GM21526 (cell line): Measurements from ENCODE around the gene RPTOR.

ENCODE experiments used
- ATAC-seq: cut with Tn5 transposase; IDR thresholded peaks from one replicate; pipeline ENCODE4 v1.9.1; 2021; ENCODE audit warnings: moderate library complexity; ENCODE audit not compliant: unreplicated experiment, low FRiP score

RPTOR gene

DNA sequence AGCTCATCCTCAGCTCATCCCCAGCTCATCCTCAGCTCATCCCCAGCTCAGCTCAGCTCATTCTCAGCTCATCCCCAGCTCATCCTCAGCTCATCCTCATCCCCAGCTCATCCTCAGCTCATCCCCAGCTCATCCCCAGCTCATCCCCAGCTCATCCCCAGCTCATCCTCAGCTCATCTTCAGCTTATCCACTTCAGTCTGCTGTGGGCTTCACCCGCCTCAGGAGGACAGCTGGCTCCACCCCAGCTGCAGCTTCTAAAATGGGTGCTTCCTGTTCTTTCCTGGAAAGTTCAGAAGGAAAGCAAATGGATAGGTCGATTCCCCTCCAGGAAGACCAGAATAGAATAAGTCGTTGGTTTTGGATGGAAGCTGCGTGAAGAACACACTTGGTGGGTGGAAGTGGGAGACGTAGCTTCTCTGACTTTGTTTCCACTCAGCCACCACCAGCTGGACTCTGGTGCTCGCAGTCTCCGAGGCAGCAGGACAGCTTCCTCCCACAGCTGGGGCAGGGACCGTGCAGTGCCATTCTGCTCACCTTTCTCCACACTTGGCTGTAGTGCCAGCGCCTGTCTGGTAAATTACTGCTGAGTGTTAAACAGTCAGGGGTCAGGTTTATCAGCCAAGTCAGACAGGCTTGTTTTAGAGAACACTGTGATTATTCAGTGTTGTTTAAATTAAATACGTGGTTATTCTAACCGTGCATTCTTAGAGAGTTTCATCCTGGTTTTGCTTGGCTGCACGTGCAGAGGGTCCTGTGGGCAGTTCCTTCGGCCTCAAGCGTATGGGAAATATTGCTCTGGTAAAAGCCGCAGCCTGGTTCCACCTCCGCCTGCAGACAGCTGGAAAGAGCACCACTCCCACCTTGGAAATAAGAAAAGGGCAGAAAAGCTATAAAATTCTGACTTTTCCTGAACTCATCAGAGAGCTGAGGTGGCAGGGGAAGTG lies 386.0 kb downstream of the RPTOR start:
- ATAC-seq = no peak

- ATAC-seq = no peak
Observed at GRCh38 chr17:80931421-80932265, 387.0 kb downstream of the RPTOR start.

DNA sequence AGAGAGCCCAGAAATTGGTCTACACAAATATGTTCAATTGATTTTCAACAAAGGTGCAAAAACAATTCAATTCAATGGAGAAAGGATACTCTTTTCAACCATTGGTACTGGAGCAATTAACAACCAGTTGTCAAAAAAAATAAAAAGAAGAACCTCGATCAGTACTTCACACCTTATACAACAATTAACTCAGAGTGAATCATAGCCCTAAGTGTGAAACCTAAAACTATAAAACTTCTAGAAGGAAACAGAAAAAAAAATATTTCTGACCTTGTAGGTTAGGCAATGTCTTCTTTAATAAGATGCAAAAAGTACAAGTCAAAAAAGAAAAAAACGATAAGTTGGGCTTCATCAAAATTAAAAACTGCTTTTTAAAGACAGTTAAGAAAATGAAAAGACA lies 390.9 kb downstream of the RPTOR start:
- ATAC-seq = no peak

GRCh38 chr17:80936218-80936617 lies 391.6 kb downstream of the RPTOR start:
- ATAC-seq = no peak

- no peak for ATAC-seq
Observed at GRCh38 chr17:80936723-80937122, 392.1 kb downstream of the RPTOR start.

- no peak for ATAC-seq
Observed at GRCh38 chr17:80937462-80938381, 393.1 kb downstream of the RPTOR start.

DNA sequence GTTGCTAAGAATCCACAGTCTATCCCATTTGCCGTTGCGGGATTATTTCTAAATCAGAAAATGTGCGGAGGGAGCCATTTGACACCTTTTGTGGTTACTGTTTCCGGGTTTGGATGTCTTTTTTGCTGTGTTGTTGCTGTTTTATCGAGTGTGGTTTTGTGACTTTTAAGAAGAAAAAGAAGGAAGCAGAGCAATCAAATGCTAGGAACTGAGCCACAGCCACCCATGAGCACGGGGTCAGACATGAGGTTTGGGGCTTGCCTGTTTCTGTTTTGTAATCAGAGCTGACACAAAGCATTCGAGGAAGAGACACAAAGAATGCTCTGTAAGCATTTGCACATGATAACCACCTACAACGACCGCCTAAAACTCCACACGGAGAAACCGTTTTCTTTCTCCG lies 393.9 kb downstream of the RPTOR start:
- no peak for ATAC-seq

DNA sequence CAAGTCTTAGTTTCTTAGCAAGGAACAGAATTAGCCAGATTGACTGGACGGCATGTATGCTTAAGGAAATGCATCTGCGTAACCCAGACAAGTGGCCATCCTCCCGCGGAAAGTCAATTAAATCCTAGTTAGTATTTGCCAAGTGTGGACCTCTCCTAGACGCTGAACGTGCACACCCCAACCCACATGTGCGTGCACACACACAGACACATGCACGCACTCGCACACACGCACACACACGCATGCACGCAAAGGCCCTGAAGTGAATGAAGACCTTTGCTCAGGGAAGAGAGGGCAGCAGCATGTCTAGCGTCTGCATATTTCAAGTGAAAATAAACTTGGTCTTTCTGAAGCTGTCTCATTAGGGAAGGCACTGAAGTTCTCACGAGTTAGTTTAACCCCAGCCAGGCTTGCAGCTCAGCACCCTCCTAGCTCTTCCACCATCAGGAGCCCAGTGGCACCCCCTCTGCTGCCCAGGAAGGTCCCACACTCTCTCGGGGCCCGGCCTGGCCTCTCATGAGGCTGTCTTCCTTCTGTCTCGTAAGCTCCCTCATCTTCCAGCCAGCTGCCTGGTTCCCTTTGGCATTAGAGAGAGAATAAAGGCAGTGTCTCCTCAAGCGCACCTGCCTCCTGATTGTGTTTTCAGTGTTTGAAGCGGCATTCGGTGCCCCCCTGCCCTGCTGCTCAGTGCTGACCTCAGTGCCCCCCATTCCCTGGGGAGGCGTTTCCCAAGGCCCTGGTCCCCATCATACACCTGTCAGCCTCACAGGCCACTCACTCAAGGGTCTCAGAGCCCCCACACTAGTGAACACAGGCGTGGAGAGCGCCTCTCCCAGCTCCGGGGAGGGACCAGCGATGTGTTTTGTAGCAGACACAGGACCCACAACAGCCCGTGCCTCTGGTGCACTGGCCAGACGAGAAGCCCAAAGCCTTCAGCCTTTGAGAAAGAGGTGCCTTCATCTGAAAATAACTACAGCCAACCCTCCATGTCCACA lies 394.8 kb downstream of the RPTOR start:
- no peak for ATAC-seq

DNA sequence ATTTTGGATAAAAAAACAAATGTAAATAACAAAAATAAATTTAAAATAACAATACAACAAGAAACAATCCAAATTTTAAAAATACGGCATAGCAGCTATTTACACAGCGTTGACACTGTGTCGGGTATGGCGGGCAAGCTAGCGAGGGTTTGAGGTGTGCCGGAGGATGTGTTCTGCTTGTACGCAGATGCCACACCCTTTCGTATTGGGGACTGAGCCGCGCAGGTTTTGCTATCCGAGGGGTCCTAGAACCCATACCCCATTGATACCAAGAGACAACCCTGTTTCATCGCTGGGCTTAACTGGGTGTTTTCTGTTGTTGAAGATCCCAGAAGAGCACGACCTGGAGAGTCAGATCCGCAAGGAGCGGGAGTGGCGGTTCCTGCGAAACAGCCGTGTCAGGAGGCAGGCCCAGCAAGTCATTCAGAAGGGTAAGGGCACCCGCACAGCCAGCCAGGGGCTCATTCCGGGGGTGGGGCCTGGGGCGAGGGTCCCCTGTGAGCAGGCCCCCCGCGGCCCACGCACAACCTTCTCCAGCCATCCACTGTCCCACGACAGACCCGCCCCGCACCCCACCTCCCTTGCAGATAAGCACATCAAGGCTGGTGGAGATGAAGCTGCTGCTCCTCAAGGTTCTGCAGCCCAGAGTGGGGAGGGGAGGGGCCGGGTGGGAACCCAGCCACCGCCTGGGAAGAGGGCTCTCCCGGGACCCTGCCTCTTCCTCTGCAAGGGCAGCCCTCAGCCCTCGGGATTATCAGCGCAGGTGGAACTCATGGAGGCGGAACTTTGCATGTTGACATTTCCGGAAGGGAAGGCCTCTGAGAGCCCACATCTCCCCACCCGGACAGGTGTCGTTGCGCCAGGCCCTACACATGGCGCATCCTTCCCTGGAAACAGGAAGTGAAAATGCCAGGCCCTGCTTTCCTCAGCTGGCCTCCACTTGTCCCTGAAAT lies 395.8 kb downstream of the RPTOR start:
- ATAC-seq = no peak

DNA sequence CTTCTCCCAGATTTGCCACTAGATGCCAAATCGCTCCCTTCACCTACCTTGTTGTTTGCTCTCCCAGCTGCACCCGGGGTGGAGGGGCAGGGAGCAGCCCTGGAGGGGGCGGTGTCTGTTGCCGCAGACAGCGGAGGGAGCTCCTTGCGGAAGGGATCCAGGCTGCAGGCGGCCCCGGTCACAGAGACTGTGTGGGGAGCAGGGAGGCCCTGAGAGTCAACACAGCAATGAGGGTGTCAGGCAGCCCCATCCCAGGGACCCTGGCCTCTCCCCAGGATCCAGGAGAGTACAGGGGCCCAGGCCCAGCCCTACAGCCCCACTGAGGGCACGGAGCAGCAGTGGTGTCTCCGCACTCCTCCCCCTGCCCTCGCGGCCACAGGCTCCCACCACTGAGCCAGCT lies 396.5 kb downstream of the RPTOR start:
- no peak for ATAC-seq

DNA sequence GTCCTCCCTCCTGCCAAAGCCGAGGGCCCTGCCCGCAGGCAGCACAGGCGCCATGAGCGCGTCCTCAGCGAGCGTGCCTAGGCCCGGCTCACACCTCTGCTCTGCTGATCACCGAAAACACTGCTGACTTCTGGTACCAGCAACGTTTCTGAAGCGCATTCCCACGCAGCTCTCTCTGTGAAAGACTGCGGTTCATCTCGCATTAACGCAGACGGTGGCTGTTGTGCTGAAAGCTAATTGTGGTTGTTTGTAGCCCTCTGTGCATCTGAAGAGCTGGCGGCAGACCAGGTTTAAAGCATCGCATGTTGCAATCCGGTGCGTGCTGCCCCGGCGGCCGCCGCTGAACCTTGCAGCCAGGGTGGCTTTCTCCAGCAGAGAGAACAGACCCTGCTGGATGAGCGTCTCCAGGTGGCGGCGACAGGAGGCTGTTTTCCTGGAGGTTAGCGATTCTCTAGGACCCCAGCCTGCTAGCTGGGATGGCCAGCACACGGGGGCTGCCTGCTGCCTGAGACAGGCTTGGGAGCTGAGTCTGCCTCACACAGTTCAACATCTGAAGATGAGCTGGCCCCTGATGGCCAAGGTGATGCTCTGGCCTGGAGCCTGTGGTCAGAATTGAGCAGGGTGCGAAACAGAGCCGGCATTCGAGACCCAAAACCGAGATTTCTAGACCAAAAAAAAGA lies 397.2 kb downstream of the RPTOR start:
- no peak for ATAC-seq

DNA sequence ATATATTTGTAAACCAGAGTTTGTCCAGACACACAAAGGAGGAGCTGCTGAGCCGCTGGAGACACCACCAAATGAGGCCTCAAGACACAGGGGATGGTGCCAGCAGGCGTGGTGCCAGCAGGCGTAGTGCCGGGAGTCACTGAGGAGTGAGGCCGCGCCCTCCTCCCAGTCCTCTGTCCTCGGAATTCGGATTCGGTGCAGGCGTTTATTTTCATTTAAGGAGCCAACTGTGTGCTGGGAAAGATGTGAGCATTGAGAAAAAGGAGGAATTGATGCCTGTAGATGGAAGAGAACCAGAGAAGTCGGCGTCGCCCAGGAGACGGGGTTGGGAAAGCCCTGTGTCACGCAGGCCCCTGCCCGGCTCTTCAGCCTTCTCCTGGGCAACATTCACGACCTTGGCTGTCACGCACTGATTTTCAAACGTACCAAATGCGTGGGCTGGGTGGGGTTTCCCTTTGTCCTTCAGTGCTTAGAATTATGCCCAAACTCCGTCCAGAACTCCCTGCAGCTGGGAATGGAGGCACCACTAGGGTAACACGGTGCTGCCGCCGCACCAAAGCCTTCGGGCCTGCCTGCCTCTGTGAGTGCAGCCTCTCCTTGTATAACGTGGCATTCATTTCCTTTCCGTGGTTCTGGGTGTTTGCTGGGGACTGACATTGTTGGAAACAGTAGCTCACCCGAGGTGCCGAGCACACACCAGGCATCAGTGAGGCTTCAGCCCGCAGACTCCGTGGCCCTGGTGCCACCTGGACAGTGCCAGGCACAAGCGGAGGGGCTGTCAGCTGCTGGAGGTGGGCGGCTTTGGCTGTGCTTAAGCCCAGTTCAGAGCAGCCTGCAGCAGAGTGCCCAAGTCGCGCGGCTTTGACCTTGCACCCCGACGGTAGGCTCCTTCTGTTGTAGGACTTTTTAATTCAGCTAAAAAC lies 398.0 kb downstream of the RPTOR start:
- ATAC-seq = no peak

DNA sequence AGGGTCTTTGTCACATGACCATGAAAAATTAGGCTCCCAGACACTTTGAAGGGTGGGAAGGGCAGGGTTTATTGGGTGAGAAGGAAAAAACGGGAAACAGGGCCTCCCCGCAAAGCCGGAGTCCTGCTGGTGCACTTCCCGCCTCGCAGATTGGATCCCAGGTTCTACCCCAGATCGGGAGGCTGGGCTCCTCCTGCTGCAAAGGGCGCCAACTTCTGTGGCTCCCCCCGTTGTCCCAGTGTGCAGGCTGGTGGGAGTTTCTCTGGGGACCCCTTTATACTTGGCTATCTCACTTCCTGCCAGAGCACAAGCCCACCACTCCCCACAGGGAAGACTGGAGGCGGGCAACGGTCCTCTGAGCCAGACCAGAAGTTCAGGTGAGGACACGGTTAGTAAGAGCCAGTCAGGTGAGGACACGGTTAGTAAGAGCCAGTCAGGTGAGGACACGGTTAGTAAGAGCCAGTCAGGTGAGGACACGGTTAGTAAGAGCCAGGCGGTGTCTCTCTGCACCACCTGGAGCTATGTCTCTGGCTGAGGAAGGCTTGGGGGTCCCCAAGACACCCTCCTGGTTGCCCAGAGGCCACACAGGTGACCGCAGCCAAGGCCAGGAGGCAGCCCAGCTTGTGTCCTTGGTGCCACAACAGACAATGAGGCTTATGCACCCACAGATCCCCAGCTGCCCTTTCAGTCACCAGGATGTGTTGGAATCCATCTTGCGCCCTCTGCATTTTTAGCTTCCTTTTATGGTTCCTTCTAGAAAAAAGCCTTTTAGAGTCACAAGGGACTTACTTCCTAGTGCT lies 398.9 kb downstream of the RPTOR start:
- no peak for ATAC-seq

DNA sequence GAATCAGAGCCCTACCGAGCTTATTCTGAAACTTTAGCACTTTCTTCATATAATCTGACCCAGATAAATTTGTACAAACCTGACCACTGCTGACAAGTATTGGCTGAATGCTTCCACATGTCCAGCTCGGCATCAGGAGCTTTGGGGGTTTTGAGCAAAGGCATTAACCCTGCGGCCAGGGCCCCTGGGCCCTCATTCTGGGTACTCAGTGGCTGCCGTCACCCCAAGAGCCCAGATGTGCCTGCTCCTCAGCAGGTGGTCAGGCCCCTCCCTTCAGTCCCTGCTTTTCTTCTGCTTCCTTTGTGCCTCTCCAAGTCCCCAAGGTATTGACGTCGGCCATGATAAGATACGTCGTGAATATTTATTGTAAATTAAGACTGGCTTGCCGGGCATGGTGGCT lies 399.7 kb downstream of the RPTOR start:
- ATAC-seq = no peak

DNA sequence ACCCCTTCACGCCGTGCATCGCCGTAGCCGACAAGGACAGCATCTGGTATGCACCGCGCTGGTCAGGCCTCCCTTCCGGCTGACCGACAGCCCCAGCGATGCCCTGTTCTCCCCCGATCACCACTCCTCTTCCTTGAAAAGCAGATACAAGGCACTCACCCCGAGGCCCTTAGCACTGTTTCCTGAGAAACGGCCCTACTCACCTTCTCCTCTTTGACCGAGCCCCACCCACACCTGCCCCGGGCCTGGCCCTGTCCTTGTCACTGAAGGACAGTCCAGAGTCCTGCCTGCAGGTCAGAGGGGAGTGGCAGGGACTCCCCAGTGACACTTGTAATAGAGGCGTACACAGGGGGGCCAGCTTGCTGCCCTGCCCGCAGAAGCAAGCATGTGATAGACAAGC lies 401.1 kb downstream of the RPTOR start:
- ATAC-seq = no peak

- no peak for ATAC-seq
Observed at GRCh38 chr17:80946449-80946848, 401.8 kb downstream of the RPTOR start.
